SJSA1 (cell line): ENCODE results near the gene TES. TPM values are rescaled to one million over a fixed set of nuclear protein-coding genes. Genes with fewer than 3 reads are reported as not detected.
A peak's percentile ranks its signal among the peaks of the same experiment; 100 is the strongest.
"Not testable (repeated sequence)": the region's sequence is repeated elsewhere in the genome, so short reads cannot be mapped to it uniquely, and the experiment has no call there.

Source experiments
- DNase-seq, 2 experiments: peaks; one replicate each; pipeline ENCODE4 v3.0.0-alpha.2; 2015 to 2020; ENCODE audit warnings: low spot score in 2 of 2, low read depth in 1 of 2
- H3K27ac ChIP-seq: fragments of 250-450 bp; sonication (Bioruptor Pico); 2 replicates; pipeline ENCODE4 v1.5.1; 2020; ENCODE audit warnings: mild to moderate bottlenecking, moderate library complexity
- H3K27me3 ChIP-seq: fragments of 250-450 bp; sonication (Bioruptor Pico); replicated peaks from 2 replicates; pipeline ENCODE4 v1.5.1; 2020; ENCODE audit warnings: mild to moderate bottlenecking, moderate library complexity
- H3K36me3 ChIP-seq: fragments of 250-450 bp; sonication (Bioruptor Pico); 2 replicates; pipeline ENCODE4 v1.5.1; 2020; ENCODE audit warnings: mild to moderate bottlenecking
- H3K4me1 ChIP-seq: fragments of 250-450 bp; sonication (Bioruptor Pico); replicated peaks from 2 replicates; pipeline ENCODE4 v1.6.1; 2021; ENCODE audit warnings: mild to moderate bottlenecking
- H3K4me3 ChIP-seq: fragments of 250-450 bp; sonication (Bioruptor Pico); 2 replicates; pipeline ENCODE4 v1.5.1; 2020; ENCODE audit warnings: mild to moderate bottlenecking
- H3K9me3 ChIP-seq: fragments of 250-450 bp; sonication (Bioruptor Pico); replicated peaks from 2 replicates; pipeline ENCODE4 v1.5.1; 2020; ENCODE audit warnings: mild to moderate bottlenecking
- total RNA-seq: library from RNA; depleted of rRNA; stranded (reverse); fragments of >200 nt; shearing (Covaris generic); gene quantifications from 2 replicates; pipeline ENCODE4 v1.2.3, GENCODE V29; 2014

Gene TES
- total RNA-seq, 1 experiment from 2014 or later = 143 TPM

DNA sequence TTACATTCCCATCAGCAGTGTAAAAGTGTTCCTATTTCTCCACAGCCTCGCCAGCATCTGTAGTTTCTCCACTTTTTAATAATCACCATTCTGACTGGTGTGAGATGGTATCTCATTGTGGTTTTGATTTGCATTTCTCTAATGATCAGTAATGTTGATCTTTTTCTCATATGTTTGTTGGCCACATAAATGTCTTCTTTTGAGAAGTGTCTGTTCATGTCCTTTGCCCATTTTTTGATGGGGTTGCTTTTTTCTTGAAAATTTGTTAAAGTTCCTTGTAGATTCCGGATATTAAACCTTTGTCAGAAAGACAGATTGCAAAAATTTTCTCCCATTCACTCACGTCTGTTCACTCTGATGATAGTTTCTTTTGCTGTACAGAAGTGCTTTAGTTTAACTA, 35.2 kb upstream of the TES start:
- not testable (repeated sequence) for H3K27me3 ChIP-seq, H3K27ac ChIP-seq, DNase-seq, H3K4me3 ChIP-seq, H3K36me3 ChIP-seq, H3K9me3 ChIP-seq
- peaks cover 38% of the 10 kb centered on the region for H3K4me1 ChIP-seq

DNA sequence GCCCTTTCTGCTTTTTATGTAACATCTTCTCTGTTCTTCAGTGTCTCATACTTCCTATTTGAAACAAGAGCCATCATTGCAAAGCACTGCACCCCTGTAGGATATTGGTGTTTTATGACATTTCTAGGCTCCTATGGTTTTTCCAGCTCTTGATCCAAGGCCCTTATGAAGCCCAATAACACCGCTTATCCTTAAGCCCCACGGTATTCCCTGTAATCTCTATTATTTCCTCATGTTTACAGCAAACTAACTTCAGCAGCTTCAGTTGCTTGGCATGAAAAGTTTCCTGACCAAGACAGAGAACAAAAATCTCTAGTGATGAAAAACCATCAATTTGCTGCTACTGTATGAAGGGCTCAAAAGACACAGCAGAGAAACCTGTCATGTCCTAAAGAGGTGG, 34.1 kb upstream of the TES start:
- Histone ChIP-seq H3K36me3 (no peaks in the 10 kb centered on the region), H3K4me3 (no peak overlapping the region), H3K27ac (peak overlapping the region; percentile 71), H3K27me3 (no peaks in the 10 kb centered on the region), H3K4me1 (peaks cover 27% of the 10 kb centered on the region), H3K9me3 (no peaks in the 10 kb centered on the region)
- DNase-seq = no peak

DNA sequence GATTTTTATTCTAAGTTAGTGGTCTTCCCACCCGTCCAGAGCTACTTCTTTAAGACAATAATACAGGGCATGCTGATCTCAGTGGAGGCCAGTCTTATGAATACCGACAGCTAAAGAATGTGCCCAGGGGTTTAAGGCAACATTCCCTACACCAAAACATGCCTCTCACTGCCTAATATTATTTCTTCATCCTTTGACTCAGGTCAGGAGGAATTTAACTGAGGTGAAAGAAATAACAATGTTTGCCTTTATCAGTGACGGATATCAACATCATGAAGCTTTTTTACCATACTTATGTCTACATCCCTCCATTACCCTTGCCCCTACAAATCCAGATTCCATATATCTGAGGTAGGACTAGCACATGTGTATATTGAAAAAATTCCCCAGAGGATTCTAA, 33.3 kb upstream of the TES start:
- H3K4me3 ChIP-seq = no peak overlapping the region
- peak overlapping the region; percentile 71 for H3K27ac ChIP-seq
- peaks cover 19% of the 10 kb centered on the region for H3K4me1 ChIP-seq
- no peaks in the 10 kb centered on the region for H3K9me3 ChIP-seq
- no peaks in the 10 kb centered on the region for H3K36me3 ChIP-seq
- no peaks in the 10 kb centered on the region for H3K27me3 ChIP-seq
- DNase-seq = peak; percentile 67 to 81

DNA sequence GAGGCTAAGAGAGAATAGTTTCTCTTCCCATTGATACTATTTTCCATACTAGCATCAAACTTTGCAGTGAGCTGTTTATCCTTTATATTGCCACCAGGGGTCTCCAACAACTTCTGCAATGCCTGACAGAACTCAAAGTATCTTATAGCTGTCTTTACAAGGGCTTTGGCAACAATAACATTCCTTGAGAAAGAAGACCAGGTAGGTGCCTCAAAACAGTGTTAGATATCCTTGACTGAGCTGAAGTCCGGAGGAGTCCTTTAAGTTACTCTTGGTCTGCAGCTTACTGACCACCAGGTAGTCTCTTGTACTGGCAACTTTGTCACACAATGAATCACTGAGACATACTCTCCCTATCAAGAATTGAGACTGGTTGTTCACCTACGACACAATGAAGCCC, 30.0 kb upstream of the TES start:
- peak in 1 of 2 experiments; percentile 62 for DNase-seq

DNA sequence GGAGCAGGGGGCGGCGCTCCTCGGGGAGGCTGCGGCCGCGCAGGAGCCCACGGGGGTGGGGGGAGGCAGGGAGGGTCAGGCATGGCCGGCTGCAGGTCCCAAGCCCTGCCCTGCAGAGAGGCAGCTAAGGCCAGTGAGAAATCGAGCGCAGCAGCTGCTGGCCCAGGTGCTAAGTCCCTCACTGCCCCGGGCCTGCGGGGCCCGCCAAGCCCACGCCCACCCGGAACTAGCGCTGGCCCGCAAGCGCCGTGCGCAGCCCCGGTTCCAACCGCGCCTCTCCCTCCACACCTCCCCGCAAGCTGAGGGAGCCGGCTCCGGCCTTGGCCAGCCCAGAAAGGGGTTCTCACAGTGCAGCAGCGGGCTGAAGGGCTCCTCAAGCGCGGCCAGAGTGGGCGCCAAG, 28.3 kb upstream of the TES start:
- Histone ChIP-seq H3K9me3 (peaks cover 3% of the 10 kb centered on the region; the same call in 1 of the 2 replicates), H3K4me3 (no peak overlapping the region), H3K27ac (no peak overlapping the region), H3K27me3 (no peaks in the 10 kb centered on the region), H3K36me3 (no peaks in the 10 kb centered on the region), H3K4me1 (peaks cover 8% of the 10 kb centered on the region)
- no peak for DNase-seq

More for the DNA sequence above, 30.0 kb upstream of the TES start:
- Histone ChIP-seq H3K9me3 (peaks cover 3% of the 10 kb centered on the region; the same call in 1 of the 2 replicates), H3K27ac (no peak overlapping the region), H3K4me3 (no peak overlapping the region), H3K36me3 (no peaks in the 10 kb centered on the region), H3K4me1 (peaks cover 16% of the 10 kb centered on the region), H3K27me3 (no peaks in the 10 kb centered on the region)

DNA sequence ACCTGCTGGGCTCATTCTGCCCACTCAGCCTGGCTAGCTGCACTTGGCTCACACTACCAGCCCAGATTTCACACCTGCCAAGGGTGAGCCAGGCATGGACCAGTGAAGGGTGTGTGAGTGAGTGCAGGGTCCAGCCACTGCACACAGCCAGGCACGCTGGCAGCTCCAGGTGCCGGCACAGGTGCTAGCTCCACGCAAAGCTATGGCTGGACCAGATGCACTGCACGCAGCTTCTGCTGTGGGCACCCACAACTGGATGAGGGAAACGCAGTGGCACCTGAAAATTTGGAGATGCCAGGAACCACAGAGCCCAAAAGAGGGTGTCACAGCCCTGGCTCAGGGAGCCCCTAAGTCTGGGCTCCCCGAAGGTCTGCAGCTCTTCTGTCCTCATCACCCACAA, 24.9 kb upstream of the TES start:
- Histone ChIP-seq H3K4me3 (no peak overlapping the region), H3K36me3 (no peaks in the 10 kb centered on the region), H3K27ac (no peak overlapping the region), H3K4me1 (no peaks in the 10 kb centered on the region), H3K27me3 (no peaks in the 10 kb centered on the region), H3K9me3 (peaks cover 7% of the 10 kb centered on the region; the same call in 1 of the 2 replicates)
- DNase-seq = no peak

DNA sequence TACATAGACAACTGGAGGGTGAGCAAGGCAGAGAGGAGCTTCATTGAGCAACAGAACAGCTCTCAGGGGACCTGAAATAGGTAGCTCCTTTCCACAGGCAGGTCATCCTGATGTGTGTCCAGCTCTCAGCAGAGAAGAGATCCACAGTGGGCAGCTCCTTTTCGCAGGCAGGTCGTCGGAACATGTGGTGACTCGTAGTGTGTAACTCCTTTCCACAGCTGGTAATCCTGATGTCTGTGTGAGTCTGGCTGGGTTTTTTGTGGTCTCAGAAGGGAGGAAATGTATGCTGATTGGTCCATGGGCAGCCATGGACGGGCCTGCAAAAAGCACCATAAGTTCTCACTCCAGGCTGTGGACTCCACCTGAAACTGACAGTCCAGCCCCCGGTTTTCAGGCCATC, 24.4 kb upstream of the TES start:
- Histone ChIP-seq H3K4me3 (no peak overlapping the region), H3K4me1 (no peaks in the 10 kb centered on the region), H3K36me3 (no peaks in the 10 kb centered on the region), H3K27me3 (no peaks in the 10 kb centered on the region), H3K27ac (no peak overlapping the region), H3K9me3 (peaks cover 7% of the 10 kb centered on the region; the same call in 1 of the 2 replicates)
- no peak for DNase-seq

DNA sequence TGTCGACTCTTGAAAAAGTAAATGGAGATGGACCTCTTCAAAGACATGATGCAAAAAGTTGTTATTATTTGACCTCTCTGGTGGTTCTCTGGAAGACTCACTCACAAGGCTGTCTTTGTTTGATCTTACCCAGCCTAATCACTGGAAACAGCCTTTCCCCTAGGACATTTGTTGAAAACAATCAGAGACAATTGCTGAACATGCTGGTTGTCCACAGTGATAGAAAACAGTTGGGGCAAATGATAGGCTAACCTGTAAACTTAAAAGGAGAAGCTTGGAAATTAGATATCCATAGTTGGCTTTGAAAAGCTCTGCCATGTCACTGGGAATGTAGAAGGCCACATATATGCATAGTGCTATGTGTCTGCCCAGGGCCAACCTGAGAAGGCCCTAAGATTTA, 22.9 kb upstream of the TES start:
- no peak for DNase-seq

DNA sequence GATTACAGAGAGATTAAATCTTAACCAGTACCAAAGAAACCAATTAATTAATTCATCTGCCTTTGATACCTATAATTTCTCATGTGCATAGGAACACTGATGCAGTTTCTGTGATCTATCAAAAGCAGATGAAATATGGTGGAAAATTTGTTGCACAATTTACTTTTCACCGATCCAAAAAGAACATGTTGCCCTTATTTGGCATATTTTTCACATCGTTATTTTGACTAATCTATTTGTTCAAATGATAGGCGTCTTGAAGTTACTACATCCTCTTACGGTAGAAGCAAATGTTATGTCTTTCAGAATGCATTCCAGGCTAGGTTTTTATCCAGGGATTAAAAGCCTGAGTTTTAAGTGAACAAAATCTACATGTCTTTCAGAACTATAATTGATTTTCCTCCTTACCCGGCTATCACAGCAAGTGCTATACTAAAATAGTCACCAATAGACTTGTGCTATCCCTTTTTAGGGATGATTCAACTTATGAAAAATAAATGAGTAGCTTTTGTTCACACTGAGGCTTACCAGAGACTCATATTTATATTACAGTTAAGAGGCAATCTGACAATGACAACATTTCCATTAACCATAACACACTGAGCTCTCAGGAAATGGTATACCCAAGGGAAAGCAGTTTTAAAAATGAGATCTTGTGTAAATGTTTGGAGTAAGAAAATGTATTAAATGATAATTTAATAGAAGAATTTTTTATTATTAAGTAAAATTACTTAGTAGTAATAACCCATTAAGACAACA, 16.8 kb upstream of the TES start:
- peak overlapping the region; percentile 59 for H3K27ac ChIP-seq
- peak in 1 of 2 experiments; percentile 30 for DNase-seq
- no peaks in the 10 kb centered on the region for H3K9me3 ChIP-seq
- H3K27me3 ChIP-seq = no peaks in the 10 kb centered on the region
- peaks cover 25% of the 10 kb centered on the region for H3K4me1 ChIP-seq
- H3K4me3 ChIP-seq = no peak overlapping the region
- no peaks in the 10 kb centered on the region for H3K36me3 ChIP-seq

More for the DNA sequence above, 22.9 kb upstream of the TES start:
- no peaks in the 10 kb centered on the region for H3K4me1 ChIP-seq
- no peak overlapping the region for H3K27ac ChIP-seq
- H3K36me3 ChIP-seq = no peaks in the 10 kb centered on the region
- no peaks in the 10 kb centered on the region for H3K27me3 ChIP-seq
- no peak overlapping the region for H3K4me3 ChIP-seq
- peaks cover 7% of the 10 kb centered on the region; the same call in 1 of the 2 replicates for H3K9me3 ChIP-seq

DNA sequence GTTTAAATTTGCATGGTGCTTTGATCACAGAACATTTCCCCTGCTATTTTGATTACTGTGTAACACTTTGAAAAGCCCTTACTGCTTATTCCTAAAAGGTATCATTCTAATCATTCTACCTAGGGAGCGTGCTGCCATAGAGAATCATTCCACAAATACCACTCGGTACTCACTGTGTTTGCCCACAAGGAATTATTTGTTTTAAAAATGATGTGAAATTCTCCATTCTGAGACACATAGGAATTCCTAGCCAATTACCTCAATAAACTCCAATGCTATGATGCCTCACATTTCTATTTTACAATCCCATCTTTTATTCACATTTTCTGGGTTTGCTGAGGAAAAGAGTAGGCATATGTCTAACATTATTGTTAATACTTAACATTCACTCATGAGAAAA, 16.2 kb upstream of the TES start:
- DNase-seq = peak in 1 of 2 experiments; percentile 54
- no peak overlapping the region for H3K4me3 ChIP-seq

DNA sequence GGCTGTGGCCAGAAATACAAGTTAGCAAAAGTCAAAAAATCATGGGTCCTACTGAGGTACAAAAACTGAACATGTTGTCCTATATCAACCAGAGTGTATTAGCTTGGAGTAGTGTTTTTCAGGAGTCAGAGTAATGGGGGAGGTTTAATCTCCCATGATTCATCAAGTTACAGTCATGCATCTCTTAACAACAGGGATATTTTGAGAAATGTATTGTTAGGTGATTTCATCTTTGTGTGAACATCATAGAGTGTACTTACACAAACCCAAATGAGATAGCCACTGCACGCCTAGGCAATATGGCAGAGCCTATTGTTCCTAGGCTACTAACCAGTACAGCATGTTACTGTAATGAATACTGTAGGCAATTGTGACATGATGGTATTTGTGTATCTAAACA, 14.9 kb upstream of the TES start:
- no peaks in the 10 kb centered on the region for H3K36me3 ChIP-seq
- no peak for DNase-seq
- no peaks in the 10 kb centered on the region for H3K27me3 ChIP-seq
- H3K27ac ChIP-seq = peak overlapping the region; percentile 25; the same call in 1 of the 2 replicates
- no peak overlapping the region for H3K4me3 ChIP-seq
- peaks cover 25% of the 10 kb centered on the region for H3K4me1 ChIP-seq
- H3K9me3 ChIP-seq = no peaks in the 10 kb centered on the region

More for the DNA sequence above, 16.2 kb upstream of the TES start:
- Histone ChIP-seq H3K9me3 (no peaks in the 10 kb centered on the region), H3K4me1 (peaks cover 25% of the 10 kb centered on the region), H3K27ac (peak overlapping the region; percentile 59), H3K36me3 (no peaks in the 10 kb centered on the region), H3K27me3 (no peaks in the 10 kb centered on the region)

DNA sequence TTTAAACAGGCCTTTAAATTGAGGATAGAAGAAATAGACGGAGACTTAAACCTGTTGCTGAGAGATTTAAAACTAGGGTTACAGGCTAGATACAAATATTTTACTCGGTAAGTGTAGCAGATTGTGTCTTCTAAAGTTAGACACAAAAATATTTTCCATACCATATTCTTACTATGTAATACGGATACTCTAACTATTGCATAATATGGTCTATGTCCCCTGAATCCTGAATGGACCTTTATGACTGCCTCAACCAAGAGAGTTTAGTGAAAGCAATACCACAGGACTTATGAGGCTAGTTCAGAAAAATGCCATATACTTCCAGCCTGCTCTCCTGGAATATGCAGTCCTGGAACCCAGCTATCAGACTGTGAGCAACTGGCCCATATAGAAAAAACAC, 13.4 kb upstream of the TES start:
- no peak for DNase-seq
- peaks cover 25% of the 10 kb centered on the region for H3K4me1 ChIP-seq
- H3K27me3 ChIP-seq = no peaks in the 10 kb centered on the region
- H3K9me3 ChIP-seq = no peaks in the 10 kb centered on the region
- no peaks in the 10 kb centered on the region for H3K36me3 ChIP-seq
- H3K27ac ChIP-seq = no peak overlapping the region
- no peak overlapping the region for H3K4me3 ChIP-seq

DNA sequence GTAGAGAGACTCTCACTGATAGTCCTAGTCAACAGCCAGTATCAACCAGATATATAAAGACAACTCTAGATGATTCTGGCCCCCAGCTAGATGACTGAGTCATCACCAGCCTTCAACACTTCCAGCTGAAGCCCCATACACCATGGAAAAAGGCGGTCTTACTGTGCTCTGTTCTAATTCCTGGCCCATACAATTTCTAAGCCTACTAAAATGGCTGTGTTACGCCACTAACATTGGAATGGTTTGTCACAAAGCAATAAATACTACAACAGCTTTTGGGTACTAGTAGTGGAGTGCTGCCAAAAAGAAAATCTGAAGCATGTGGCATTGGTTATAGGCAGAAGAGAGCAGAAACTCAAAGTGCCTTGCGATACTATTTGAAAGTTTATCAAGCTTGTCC, 13.0 kb upstream of the TES start:
- Histone ChIP-seq H3K4me1 (peaks cover 25% of the 10 kb centered on the region), H3K27me3 (no peaks in the 10 kb centered on the region), H3K36me3 (no peaks in the 10 kb centered on the region), H3K4me3 (no peak overlapping the region), H3K27ac (no peak overlapping the region), H3K9me3 (no peaks in the 10 kb centered on the region)
- DNase-seq = no peak

DNA sequence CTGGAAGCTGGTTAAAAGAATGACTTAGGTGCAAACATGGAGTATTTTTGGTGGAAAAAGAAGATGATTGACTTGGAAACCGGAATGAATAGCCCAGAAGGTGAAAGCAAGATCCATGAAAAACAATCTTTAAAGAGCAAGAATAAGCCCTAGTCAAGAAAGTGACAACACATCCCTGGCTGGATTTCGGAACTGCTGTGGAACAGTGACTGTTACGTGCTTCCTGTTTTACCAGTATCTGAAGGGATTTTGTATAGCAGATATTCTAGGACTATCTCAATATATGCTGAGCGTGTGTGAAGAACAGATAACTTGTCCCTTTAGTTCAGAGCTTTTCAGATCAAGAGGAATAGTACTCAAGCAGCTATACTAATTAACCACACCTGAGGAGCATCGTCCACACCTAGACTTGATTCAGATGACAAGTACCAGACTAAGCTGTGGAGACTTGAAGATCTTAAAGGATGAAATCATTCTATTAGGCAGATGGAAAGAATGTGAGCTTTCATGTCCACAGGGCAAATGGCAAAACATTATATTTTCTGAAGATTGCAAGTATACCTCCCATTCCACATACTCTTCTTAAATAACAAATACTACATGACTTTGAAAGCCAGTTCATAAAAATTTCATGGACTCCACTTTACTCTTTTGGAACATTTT, 11.5 kb upstream of the TES start:
- no peak overlapping the region for H3K27ac ChIP-seq
- no peaks in the 10 kb centered on the region for H3K36me3 ChIP-seq
- H3K9me3 ChIP-seq = no peaks in the 10 kb centered on the region
- peaks cover 19% of the 10 kb centered on the region for H3K4me1 ChIP-seq
- H3K27me3 ChIP-seq = no peaks in the 10 kb centered on the region
- no peak for DNase-seq
- H3K4me3 ChIP-seq = no peak overlapping the region
